Measurements from ENCODE around the gene TRIM24. TPM values are rescaled to one million over a fixed set of nuclear protein-coding genes. Genes with fewer than 3 reads are reported as not detected.
"Not testable (repeated sequence)": the region's sequence is repeated elsewhere in the genome, so short reads cannot be mapped to it uniquely, and the experiment has no call there.

Gene TRIM24
- total RNA-seq, 2 experiments from 2014 or later, result 14.2 to 18.9 TPM

DNA sequence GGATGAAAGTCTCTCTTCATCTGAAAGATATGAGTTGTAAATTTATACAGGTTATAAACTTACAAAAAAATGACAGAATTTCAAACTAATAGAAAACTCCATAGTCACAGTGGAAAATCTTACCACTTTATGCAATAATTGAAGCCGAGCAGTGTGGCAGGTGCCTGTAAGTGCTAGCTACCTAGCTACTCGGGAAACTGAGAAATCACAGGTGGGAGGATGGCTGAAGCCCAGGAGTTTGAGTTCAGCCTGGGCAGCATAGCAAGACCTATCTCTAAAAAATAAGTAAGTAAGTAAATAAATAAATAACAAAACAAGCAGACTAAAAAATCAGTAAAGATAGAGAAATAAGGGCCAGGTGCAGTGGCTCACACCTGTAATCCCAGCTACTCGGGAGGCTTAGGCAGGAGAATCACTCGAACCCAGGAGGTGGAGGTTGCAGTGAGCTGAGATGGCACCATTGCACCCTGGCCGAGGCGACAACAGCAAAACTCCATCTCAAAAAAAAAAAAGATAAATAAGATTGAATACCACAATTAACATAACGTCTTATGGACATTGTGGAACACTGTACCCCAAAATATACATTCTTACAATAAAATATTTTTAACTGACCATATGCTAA lies 61.9 kb downstream of the TRIM24 start:
- ChIA-PET CTCF (no interaction called here), POLR2A (no interaction called here)
- H3K4me3 Mint-ChIP-seq, result no peak overlapping the region
- no peaks in the 10 kb centered on the region for H3K4me1 Mint-ChIP-seq
- H3K27me3 Mint-ChIP-seq, result no peaks in the 10 kb centered on the region
- ATAC-seq (no peak), DNase-seq (no peak)
- peaks cover 73% of the 10 kb centered on the region for H3K36me3 Mint-ChIP-seq (ENCODE audit: low read depth)
- intact Hi-C loops (cut with DNase I, micrococcal nuclease), result no loop called here
- H3K27ac Mint-ChIP-seq, result no peak overlapping the region
- peaks cover 16% of the 10 kb centered on the region for H3K9me3 Mint-ChIP-seq (ENCODE audit: low read depth)

- H3K4me3 Mint-ChIP-seq, result no peak overlapping the region
- DNase-seq (no peak), ATAC-seq (no peak)
- intact Hi-C loops (cut with DNase I, micrococcal nuclease), result no loop called here
- H3K36me3 Mint-ChIP-seq (ENCODE audit: low read depth), result peaks cover 80% of the 10 kb centered on the region
- H3K27ac Mint-ChIP-seq, result no peak overlapping the region
- H3K9me3 Mint-ChIP-seq (ENCODE audit: low read depth), result peaks cover 28% of the 10 kb centered on the region
- no peaks in the 10 kb centered on the region for H3K4me1 Mint-ChIP-seq
- H3K27me3 Mint-ChIP-seq, result no peaks in the 10 kb centered on the region
- ChIA-PET CTCF (no interaction called here), POLR2A (no interaction called here)
These were observed 64.2 kb downstream of the TRIM24 start for GRCh38 chr7:138524259-138524658.

DNA sequence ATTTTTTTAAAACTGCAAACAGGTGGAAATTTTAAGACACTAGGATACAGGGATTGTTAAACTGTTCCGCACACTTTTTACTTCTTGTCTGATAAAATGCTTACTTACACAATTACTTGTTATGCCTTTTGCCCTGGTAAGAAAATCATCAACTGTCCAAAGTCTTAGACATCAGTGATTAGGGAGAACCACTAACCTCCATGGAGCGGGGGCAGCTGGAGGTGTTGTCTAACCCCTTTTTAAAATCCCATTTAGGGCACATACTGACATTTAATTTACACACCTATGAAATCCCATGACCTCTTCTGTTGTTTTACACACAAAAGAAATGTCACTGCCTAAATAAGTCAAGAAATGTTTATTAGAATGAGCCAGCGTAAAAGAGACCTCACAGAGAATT lies 65.7 kb downstream of the TRIM24 start:
- Mint-ChIP-seq H3K4me3 (no peak overlapping the region), H3K9me3 (ENCODE audit: low read depth) (peaks cover 30% of the 10 kb centered on the region), H3K36me3 (ENCODE audit: low read depth) (peaks cover 76% of the 10 kb centered on the region), H3K27me3 (no peaks in the 10 kb centered on the region), H3K4me1 (no peaks in the 10 kb centered on the region), H3K27ac (no peak overlapping the region)
- ChIA-PET POLR2A (no interaction called here), CTCF (no interaction called here)
- DNase-seq, result no peak
- ATAC-seq, result no peak
- intact Hi-C loops (cut with DNase I, micrococcal nuclease), result no loop called here

DNA sequence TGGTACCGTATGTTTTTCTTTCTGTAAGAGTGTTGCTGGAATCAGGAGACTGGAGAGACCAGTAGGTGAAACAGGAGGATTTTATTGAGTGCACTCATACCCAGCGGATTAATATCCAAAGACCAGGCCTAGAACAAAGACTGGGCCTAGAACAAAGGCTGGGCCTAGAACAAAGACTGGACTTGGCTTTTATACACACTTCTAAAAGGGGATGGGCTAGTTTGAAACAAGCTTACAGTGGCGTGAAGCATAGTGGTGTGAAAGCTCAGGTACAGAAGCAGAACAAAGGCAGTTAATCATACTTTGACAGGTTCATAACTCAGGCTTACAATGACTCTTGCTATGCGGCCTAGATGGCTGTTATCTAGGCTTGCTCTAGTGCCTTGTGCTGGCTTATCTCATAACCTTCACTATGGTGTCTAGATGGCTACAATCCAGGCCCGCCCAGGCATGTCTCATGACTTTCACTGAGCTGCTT lies 67.7 kb downstream of the TRIM24 start:
- ATAC-seq (no peak), DNase-seq (no peak)
- H3K4me3 Mint-ChIP-seq, result no peak overlapping the region
- H3K4me1 Mint-ChIP-seq, result no peaks in the 10 kb centered on the region
- H3K9me3 Mint-ChIP-seq (ENCODE audit: low read depth), result peaks cover 29% of the 10 kb centered on the region
- peaks cover 78% of the 10 kb centered on the region for H3K36me3 Mint-ChIP-seq (ENCODE audit: low read depth)
- intact Hi-C loops (cut with DNase I, micrococcal nuclease), result no loop called here
- no peaks in the 10 kb centered on the region for H3K27me3 Mint-ChIP-seq
- ChIA-PET POLR2A (no interaction called here), CTCF (no interaction called here)
- H3K27ac Mint-ChIP-seq, result no peak overlapping the region

- H3K4me3 Mint-ChIP-seq; intact Hi-C loops (cut with DNase I, micrococcal nuclease); CTCF ChIA-PET: not testable (repeated sequence)
These were observed 76.8 kb downstream of the TRIM24 start for GRCh38 chr7:138536833-138537232.

DNA sequence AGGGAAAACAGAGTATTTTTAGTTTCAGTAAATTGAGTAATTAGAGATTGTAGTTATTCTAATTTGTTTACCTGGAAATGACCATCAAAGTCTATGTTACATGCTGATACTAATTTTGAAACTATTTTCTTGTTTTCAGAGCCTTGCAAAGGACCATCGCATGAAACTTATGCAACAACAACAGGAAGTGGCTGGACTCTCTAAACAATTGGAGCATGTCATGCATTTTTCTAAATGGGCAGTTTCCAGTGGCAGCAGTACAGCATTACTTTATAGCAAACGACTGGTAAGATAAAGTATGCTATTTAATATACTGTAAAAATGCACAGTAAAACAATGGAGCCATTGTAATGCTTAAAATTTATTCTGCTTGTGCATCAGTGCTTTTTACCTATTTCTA lies 78.5 kb downstream of the TRIM24 start:
- POLR2A ChIA-PET, result no interaction called here
- intact Hi-C loops (cut with DNase I, micrococcal nuclease), result no loop called here
- H3K27ac Mint-ChIP-seq, result no peak overlapping the region
- CTCF ChIA-PET, result no interaction called here
- H3K27me3 Mint-ChIP-seq, result no peaks in the 10 kb centered on the region
- peaks cover 9% of the 10 kb centered on the region for H3K4me1 Mint-ChIP-seq
- DNase-seq (no peak), ATAC-seq (no peak)
- H3K4me3 Mint-ChIP-seq, result no peak overlapping the region
- peaks cover 8% of the 10 kb centered on the region for H3K9me3 Mint-ChIP-seq (ENCODE audit: low read depth)
- H3K36me3 Mint-ChIP-seq (ENCODE audit: low read depth), result peaks cover 71% of the 10 kb centered on the region

More at GRCh38 chr7:138536833-138537232, 76.8 kb downstream of the TRIM24 start:
- H3K27ac Mint-ChIP-seq; H3K27me3 Mint-ChIP-seq; DNase-seq; H3K9me3 Mint-ChIP-seq (ENCODE audit: low read depth); ATAC-seq; H3K4me1 Mint-ChIP-seq; POLR2A ChIA-PET: not testable (repeated sequence)
- peaks cover 70% of the 10 kb centered on the region for H3K36me3 Mint-ChIP-seq (ENCODE audit: low read depth)

GRCh38 chr7:138538997-138539644 lies 79.1 kb downstream of the TRIM24 start:
- H3K9me3 Mint-ChIP-seq (ENCODE audit: low read depth), result peaks cover 6% of the 10 kb centered on the region
- ChIA-PET POLR2A (no interaction called here), CTCF (no interaction called here)
- no peaks in the 10 kb centered on the region for H3K27me3 Mint-ChIP-seq
- DNase-seq (no peak), ATAC-seq (no peak)
- intact Hi-C loops (cut with DNase I, micrococcal nuclease), result no loop called here
- no peak overlapping the region for H3K27ac Mint-ChIP-seq
- peaks cover 72% of the 10 kb centered on the region for H3K36me3 Mint-ChIP-seq (ENCODE audit: low read depth)
- H3K4me1 Mint-ChIP-seq, result peaks cover 9% of the 10 kb centered on the region
- no peak overlapping the region for H3K4me3 Mint-ChIP-seq

GRCh38 chr7:138542183-138542582 lies 82.1 kb downstream of the TRIM24 start:
- peak; percentile 83 for ATAC-seq
- Mint-ChIP-seq H3K27me3 (no peaks in the 10 kb centered on the region), H3K4me1 (peaks cover 9% of the 10 kb centered on the region), H3K27ac (peak overlapping the region; percentile 17), H3K9me3 (ENCODE audit: low read depth) (peaks cover 12% of the 10 kb centered on the region), H3K36me3 (ENCODE audit: low read depth) (peaks cover 73% of the 10 kb centered on the region), H3K4me3 (no peak overlapping the region)
- POLR2A ChIA-PET, result no interaction called here
- DNase-seq, result peak; percentile 14
- CTCF ChIA-PET, result interaction anchor here (0.9 kb wide), 1 partner anchor 63 kb away, joined by 3 read pairs; no protein-coding TSS in a partner anchor
- intact Hi-C loops (cut with DNase I, micrococcal nuclease), result no loop called here

GRCh38 chr7:138543739-138544138 lies 83.7 kb downstream of the TRIM24 start:
- ATAC-seq (no peak), DNase-seq (no peak)
- ChIA-PET POLR2A (no interaction called here), CTCF (no interaction called here)
- no peaks in the 10 kb centered on the region for H3K27me3 Mint-ChIP-seq
- no peak overlapping the region for H3K4me3 Mint-ChIP-seq
- H3K4me1 Mint-ChIP-seq, result peaks cover 9% of the 10 kb centered on the region
- H3K27ac Mint-ChIP-seq, result no peak overlapping the region
- intact Hi-C loops (cut with DNase I, micrococcal nuclease), result no loop called here
- H3K36me3 Mint-ChIP-seq (ENCODE audit: low read depth), result peaks cover 64% of the 10 kb centered on the region
- peaks cover 12% of the 10 kb centered on the region for H3K9me3 Mint-ChIP-seq (ENCODE audit: low read depth)

GRCh38 chr7:138545123-138545522 lies 85.1 kb downstream of the TRIM24 start:
- ChIA-PET POLR2A (no interaction called here), CTCF (no interaction called here)
- Mint-ChIP-seq H3K27ac (no peak overlapping the region), H3K9me3 (ENCODE audit: low read depth) (peaks cover 17% of the 10 kb centered on the region), H3K4me1 (peaks cover 9% of the 10 kb centered on the region), H3K27me3 (no peaks in the 10 kb centered on the region), H3K4me3 (no peak overlapping the region), H3K36me3 (ENCODE audit: low read depth) (peaks cover 64% of the 10 kb centered on the region)
- ATAC-seq (no peak), DNase-seq (no peak)
- intact Hi-C loops (cut with DNase I, micrococcal nuclease), result no loop called here

GRCh38 chr7:138546064-138546619 lies 86.1 kb downstream of the TRIM24 start:
- Mint-ChIP-seq H3K27ac (no peak overlapping the region), H3K4me1 (peaks cover 9% of the 10 kb centered on the region), H3K9me3 (ENCODE audit: low read depth) (peaks cover 17% of the 10 kb centered on the region), H3K27me3 (no peaks in the 10 kb centered on the region), H3K4me3 (no peak overlapping the region), H3K36me3 (ENCODE audit: low read depth) (peaks cover 66% of the 10 kb centered on the region)
- DNase-seq (no peak), ATAC-seq (no peak)
- CTCF ChIA-PET, result no interaction called here
- POLR2A ChIA-PET, result no interaction called here
- intact Hi-C loops (cut with DNase I, micrococcal nuclease), result no loop called here

GRCh38 chr7:138546829-138547228 lies 86.8 kb downstream of the TRIM24 start:
- H3K4me1 Mint-ChIP-seq, result peaks cover 5% of the 10 kb centered on the region
- H3K36me3 Mint-ChIP-seq (ENCODE audit: low read depth), result peaks cover 62% of the 10 kb centered on the region
- H3K27ac Mint-ChIP-seq, result no peak overlapping the region
- DNase-seq, result no peak
- intact Hi-C loops (cut with DNase I, micrococcal nuclease), result no loop called here
- H3K4me3 Mint-ChIP-seq, result no peak overlapping the region
- ChIA-PET CTCF (interaction anchor here (0.7 kb wide), 1 partner anchor 271 kb away, joined by 3 read pairs; no protein-coding TSS in a partner anchor), POLR2A (no interaction called here)
- no peaks in the 10 kb centered on the region for H3K27me3 Mint-ChIP-seq
- no peak for ATAC-seq
- peaks cover 17% of the 10 kb centered on the region for H3K9me3 Mint-ChIP-seq (ENCODE audit: low read depth)
